Measurements from ENCODE around the gene ZNF358.

The ZNF358 gene

DNA sequence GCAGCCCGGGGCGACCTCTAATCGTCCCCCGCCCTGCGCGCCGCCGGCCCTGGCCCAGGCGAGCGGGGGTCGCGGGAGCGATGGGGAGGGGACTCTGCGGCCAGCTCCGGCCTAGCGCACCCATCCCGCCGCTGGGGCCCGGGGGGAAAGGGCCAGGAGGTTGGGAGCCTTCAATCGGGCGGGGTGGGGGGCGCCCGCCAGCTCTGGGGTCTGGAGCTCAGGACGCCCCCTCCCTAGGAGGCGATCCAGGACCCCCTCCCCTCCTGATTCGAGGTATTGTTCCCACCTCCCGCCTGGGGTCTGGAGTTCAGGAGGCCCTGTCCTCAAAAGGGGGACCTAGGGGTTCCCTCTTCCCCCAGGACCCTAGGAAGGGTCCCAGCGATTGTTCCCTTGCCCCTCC lies 430 bp downstream of the ZNF358 start:
- no peak for DNase-seq (ENCODE audit: low read depth, low spot score)
- no peak overlapping the region for H3K4me3 ChIP-seq (ENCODE audit: low read length)

DNA sequence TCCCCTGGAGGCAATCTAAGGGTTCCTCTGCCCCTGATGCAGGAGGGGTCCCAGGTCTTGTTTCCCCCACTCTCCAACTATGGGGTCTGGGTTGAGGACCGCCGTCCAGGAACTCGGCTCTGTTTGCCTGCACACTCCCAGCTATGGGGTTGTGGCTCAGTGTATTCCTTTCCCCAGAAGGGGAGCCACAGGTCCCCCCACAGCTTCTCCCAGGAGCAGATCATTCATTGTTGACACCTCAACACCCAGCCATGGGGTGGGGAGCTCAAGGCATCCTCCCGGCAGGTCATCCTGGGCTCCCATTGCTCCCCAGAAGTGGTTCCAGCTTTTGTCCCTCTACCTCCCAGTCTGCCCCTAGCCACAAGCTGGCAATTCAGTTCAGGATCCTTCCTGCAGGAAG lies 975 bp downstream of the ZNF358 start:
- DNase-seq (ENCODE audit: low read depth, low spot score): no peak
- no peak overlapping the region for H3K4me3 ChIP-seq (ENCODE audit: low read length)

DNA sequence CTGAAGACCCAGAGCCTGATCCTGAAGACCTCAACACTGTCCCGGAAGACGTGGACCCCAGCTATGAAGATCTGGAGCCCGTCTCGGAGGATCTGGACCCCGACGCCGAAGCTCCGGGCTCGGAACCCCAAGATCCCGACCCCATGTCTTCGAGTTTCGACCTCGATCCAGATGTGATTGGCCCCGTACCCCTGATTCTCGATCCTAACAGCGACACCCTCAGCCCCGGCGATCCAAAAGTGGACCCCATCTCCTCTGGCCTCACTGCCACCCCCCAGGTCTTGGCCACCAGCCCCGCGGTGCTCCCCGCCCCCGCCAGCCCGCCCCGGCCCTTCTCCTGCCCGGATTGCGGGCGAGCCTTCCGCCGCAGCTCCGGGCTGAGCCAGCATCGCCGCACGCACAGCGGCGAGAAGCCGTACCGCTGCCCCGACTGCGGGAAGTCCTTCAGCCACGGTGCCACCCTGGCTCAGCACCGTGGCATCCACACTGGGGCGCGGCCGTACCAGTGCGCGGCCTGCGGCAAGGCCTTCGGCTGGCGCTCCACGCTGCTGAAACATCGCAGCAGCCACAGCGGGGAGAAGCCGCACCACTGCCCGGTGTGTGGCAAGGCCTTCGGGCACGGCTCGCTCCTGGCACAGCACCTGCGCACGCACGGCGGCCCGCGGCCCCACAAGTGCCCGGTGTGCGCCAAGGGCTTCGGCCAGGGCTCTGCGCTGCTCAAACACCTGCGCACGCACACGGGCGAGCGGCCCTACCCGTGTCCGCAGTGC lies 3.6 kb downstream of the ZNF358 start:
- no peak overlapping the region for H3K4me3 ChIP-seq (ENCODE audit: low read length)
- no peak for DNase-seq (ENCODE audit: low read depth, low spot score)

DNA sequence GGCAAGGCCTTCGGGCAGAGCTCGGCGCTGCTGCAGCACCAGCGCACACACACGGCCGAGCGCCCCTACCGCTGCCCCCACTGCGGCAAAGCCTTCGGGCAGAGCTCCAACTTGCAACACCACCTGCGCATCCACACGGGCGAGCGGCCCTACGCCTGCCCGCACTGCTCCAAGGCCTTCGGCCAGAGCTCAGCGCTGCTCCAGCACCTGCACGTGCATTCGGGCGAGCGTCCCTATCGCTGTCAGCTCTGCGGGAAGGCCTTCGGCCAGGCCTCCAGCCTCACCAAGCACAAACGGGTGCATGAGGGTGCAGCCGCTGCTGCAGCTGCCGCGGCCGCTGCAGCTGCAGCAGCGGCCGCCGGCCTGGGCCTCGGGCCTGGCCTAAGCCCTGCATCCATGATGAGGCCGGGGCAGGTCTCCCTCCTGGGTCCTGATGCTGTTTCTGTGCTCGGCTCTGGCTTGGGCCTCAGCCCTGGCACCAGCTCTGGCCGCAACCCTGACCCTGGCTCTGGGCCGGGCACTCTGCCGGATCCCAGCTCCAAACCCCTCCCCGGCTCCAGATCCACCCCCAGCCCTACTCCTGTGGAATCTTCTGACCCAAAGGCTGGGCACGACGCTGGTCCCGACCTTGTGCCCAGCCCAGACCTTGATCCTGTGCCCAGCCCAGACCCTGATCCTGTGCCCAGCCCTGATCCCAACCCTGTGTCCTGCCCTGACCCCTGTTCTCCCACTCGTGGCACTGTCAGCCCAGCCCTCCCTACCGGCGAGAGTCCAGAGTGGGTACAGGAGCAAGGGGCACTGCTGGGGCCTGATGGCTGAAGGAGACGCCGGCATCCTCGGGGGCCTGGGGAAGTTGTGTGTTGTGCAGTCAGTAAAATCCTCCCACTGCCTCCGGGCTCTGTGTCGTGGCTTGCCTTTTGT lies 4.5 kb downstream of the ZNF358 start:
- DNase-seq (ENCODE audit: low read depth, low spot score): no peak
- no peak overlapping the region for H3K4me3 ChIP-seq (ENCODE audit: low read length)

GRCh38 chr19:7521551-7522071 lies 5.7 kb downstream of the ZNF358 start:
- no peak for DNase-seq (ENCODE audit: low read depth, low spot score)
- peak overlapping the region; percentile 51 for H3K4me3 ChIP-seq (ENCODE audit: low read length)

DNA sequence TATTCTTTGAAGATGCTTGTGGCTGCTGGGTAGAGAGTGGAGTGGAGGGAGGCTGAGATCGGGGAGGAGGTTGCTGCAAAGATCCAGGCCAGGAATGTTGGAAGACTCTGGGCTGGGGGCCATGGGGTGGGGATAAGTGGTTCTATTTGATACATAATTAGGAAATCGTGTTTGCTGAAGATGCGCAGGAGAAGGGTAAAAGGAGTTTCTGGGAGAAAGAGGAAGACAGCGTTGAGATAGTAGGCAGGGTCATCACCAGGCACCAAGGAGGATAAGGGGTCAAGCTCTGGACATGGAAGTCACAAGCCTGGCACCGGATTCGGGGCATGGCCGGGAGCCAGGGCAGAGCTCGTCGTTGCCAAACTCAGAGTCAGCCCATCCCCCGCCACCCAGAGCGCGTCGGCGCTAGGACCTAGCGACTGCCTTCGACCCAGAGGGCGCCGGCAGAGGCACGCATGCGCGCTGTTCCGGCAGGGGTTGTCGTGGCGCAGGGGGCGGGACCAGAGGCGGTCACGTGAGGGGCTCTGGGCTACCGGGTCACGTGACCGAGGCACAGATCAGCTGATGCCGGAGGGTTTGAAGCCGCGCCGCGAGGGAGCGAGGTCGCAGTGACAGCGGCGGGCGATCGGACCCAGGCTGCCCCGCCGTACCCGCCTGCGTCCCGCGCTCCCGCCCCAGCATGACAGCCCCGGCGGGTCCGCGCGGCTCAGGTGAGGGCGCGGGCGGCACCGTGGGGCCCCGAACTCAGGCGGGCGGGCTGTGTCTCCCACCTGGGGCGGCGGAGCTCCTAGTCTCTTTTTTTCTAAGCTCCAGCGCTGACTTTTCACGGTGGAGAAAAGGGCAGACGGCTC lies 6.4 kb downstream of the ZNF358 start, which contains the start of gene MCOLN1:
Gene MCOLN1, plus strand, starts transcription at position 553 of the 851 bp plus-strand sequence. Its CDS starts 127 bp downstream, at position 680.
- peak within 1 kb of the TSS; percentile 71 for H3K4me3 ChIP-seq (ENCODE audit: low read length)
- peak; percentile 92 for DNase-seq (ENCODE audit: low read depth, low spot score)

- peak overlapping the region; percentile 71 for H3K4me3 ChIP-seq (ENCODE audit: low read length)
- DNase-seq (ENCODE audit: low read depth, low spot score): no peak
These were observed 7.2 kb downstream of the ZNF358 start for GRCh38 chr19:7522923-7523667.

DNA sequence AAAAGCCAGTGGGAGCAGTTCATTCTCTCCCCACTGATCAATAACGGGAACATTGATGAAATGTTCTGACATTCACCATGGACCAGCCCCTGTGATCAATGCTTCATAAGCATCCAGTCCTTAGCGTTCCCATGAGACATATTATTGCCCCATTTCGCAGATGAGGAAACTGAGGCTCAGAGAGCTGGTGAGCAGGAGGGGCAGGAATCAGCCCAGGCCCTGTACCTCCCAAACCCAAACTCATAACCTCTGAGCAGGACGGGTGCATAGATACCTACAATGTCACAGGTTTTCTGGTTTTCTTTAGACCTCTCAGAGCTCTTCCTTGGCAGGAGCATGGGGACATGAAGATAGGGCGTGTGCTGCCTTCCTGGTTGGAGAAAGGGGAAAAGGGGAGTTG lies 8.6 kb downstream of the ZNF358 start:
- H3K4me3 ChIP-seq (ENCODE audit: low read length): no peak overlapping the region
- no peak for DNase-seq (ENCODE audit: low read depth, low spot score)

- no peak overlapping the region for H3K4me3 ChIP-seq (ENCODE audit: low read length)
- DNase-seq (ENCODE audit: low read depth, low spot score): no peak
These were observed 9.3 kb downstream of the ZNF358 start for GRCh38 chr19:7524992-7525739.

GRCh38 chr19:7526059-7526929 lies 10.4 kb downstream of the ZNF358 start:
- DNase-seq (ENCODE audit: low read depth, low spot score): no peak
- H3K4me3 ChIP-seq (ENCODE audit: low read length): no peak overlapping the region

GRCh38 chr19:7527516-7528191 lies 11.8 kb downstream of the ZNF358 start:
- DNase-seq (ENCODE audit: low read depth, low spot score): no peak
- no peak overlapping the region for H3K4me3 ChIP-seq (ENCODE audit: low read length)

DNA sequence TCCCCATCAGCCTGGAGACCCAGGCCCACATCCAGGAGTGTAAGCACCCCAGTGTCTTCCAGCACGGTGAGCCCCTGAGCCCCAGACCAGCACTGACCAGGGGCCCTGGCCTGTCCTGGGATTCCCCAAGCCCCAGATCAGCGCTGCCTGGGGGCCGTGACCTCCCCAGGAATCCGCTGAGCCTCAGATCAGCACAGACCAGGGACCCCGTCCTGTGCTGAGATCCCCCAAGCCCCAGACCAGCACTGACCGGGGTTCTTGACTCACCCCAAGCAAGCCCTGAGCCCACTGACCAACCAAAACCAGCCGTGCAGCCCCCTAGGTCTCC lies 12.3 kb downstream of the ZNF358 start:
- no peak overlapping the region for H3K4me3 ChIP-seq (ENCODE audit: low read length)
- no peak for DNase-seq (ENCODE audit: low read depth, low spot score)

GRCh38 chr19:7528522-7529245 lies 12.8 kb downstream of the ZNF358 start:
- no peak overlapping the region for H3K4me3 ChIP-seq (ENCODE audit: low read length)
- no peak for DNase-seq (ENCODE audit: low read depth, low spot score)

DNA sequence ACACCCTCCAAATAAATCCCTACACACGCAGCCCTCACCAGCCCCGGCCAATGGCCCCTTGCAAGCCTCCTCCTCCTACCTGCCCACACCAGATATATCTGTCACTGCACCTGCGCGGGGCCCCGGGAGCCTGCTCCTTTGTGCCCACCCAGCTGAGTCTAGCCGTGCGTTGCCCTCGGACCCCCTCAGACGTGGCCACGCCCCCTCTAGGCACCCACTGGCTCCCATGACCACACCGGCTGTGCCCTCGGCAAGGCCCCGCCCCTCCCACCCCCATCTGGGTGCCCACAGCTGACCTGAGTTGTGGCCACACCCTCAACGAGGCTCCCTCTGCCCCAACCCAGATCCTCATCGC lies 13.3 kb downstream of the ZNF358 start:
- DNase-seq (ENCODE audit: low read depth, low spot score): no peak
- H3K4me3 ChIP-seq (ENCODE audit: low read length): no peak overlapping the region

DNA sequence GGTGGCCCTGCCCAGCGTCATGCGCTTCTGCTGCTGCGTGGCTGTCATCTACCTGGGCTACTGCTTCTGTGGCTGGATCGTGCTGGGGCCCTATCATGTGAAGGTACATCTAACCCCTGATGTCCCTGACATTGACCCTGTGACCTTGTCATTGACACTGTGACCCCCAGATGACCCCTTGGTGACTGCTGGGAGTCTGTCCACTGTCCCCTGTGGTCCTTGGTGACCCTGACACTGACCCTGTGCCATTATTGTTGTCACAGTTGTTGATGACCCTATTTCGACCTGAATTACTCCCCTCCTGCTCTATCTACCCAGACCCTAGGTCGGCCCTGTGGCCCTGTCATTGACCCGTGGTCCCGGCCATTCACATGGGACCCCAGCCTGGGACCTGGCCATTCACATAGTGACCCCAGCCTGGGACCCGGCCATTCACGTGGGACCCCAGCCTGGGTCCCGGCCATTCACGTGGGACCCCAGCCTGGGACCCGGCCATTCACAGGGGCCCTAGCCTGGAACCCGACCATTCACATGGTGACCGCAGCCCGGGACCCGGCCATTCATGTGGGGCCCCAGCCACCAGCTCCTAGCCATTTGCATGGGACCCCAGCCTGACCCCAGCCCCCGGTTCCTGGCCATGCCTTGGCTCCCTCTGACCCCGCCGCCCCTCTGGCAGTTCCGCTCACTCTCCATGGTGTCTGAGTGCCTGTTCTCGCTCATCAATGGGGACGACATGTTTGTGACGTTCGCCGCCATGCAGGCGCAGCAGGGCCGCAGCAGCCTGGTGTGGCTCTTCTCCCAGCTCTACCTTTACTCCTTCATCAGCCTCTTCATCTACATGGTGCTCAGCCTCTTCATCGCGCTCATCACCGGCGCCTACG lies 13.9 kb downstream of the ZNF358 start:
- no peak overlapping the region for H3K4me3 ChIP-seq (ENCODE audit: low read length)
- DNase-seq (ENCODE audit: low read depth, low spot score): no peak

Data from Jurkat, Clone E6-1 (cell line).